Endothelial cell of umbilical vein (primary cell): ENCODE data around the gene CCP110. TPM values are rescaled to one million over a fixed set of nuclear protein-coding genes. Genes with fewer than 3 reads are reported as not detected.

Source experiments
- BruUV-seq: library from RNA; stranded (reverse); fragments of 400-500 nt; replicated peaks from 2 replicates; lab custom pipeline; 2021; lab: Mats Ljungman, UMichigan
- CTCF ChIA-PET: fragments of 300-600, 350-600 bp; sonication (Branson Sonifier 250); formaldehyde crosslinking; loops from one replicate; lab custom pipeline; 2021; ENCODE audit warnings: antibody characterized with exemption, inconsistent platforms; lab: Charles Lee
- POLR2A ChIA-PET: fragments of 300-600, 350-600 bp; sonication (Branson Sonifier 250); formaldehyde crosslinking; loops from one replicate; lab custom pipeline; 2021; ENCODE audit warnings: antibody characterized with exemption, inconsistent platforms; lab: Charles Lee
- DNase-seq: peaks from one replicate; pipeline ENCODE4 v3.0.0-alpha.2; 2011; ENCODE audit warnings: low read depth, low spot score
- FAIRE-seq: peaks from 2 replicates; lab custom pipeline; 2011; peaks lifted over from hg19 to GRCh38; lab: Jason Lieb, UNC
- H2AFZ ChIP-seq: 2 replicates; pipeline ENCODE4 v1.6.0; 2012; ENCODE audit warnings: low read depth, low read length, control low read depth, inconsistent platforms
- H3K27ac ChIP-seq: 2 replicates; pipeline ENCODE4 v1.5.1; 2011; ENCODE audit warnings: low read depth, mild to moderate bottlenecking, control low read depth, low read length, moderate library complexity; ENCODE audit not compliant: insufficient read depth
- H3K27me3 ChIP-seq, 2 experiments: 2 replicates each; pipeline versions ENCODE4 v1.6.0 to v1.6.1; 2011; ENCODE audit warnings: low read length in 2 of 2, mixed read lengths in 1 of 2; ENCODE audit not compliant: control insufficient read depth in 2 of 2, insufficient read depth in 2 of 2
- H3K36me3 ChIP-seq, 2 experiments: 2 replicates in 1 of 2; 3 replicates in 1 of 2; pipeline ENCODE4 v1.5.1; 2011; ENCODE audit warnings: low read length in 2 of 2, mild to moderate bottlenecking in 1 of 2, moderate library complexity in 1 of 2; ENCODE audit not compliant: control insufficient read depth in 2 of 2, insufficient read depth in 2 of 2; ENCODE audit errors: extremely low read depth in 1 of 2
- H3K4me1 ChIP-seq: 3 replicates; pipeline ENCODE4 v1.5.1; 2011; ENCODE audit warnings: mild to moderate bottlenecking, low read length; ENCODE audit not compliant: control insufficient read depth, insufficient read depth; ENCODE audit errors: extremely low read depth
- H3K4me2 ChIP-seq: 2 replicates; pipeline ENCODE4 v1.6.1; 2011; ENCODE audit warnings: low read length, control low read depth, mixed read lengths; ENCODE audit not compliant: insufficient read depth
- H3K4me3 ChIP-seq, 3 experiments: fragments of 200-600 bp in 1 of 3; sonication (generic), shearing (Covaris generic) in 1 of 3; replicated peaks in 1 of 3; 2 replicates each; pipeline ENCODE4 v1.5.1; 2011 to 2016; ENCODE audit warnings: control low read depth in 3 of 3, low read length in 3 of 3, mild to moderate bottlenecking in 2 of 3, inconsistent platforms in 1 of 3, low read depth in 1 of 3, moderate library complexity in 1 of 3; ENCODE audit not compliant: insufficient read depth in 1 of 3
- H3K79me2 ChIP-seq: 2 replicates; pipeline ENCODE4 v1.6.0; 2012; ENCODE audit warnings: low read length, inconsistent platforms; ENCODE audit not compliant: control insufficient read depth, insufficient read depth
- H3K9ac ChIP-seq: replicated peaks from 2 replicates; pipeline ENCODE3; 2011; ENCODE audit warnings: low read length, control low read depth; ENCODE audit not compliant: insufficient read depth; ENCODE audit errors: extremely low read depth
- H3K9me1 ChIP-seq: replicated peaks from 3 replicates; pipeline ENCODE4 v1.6.0; 2011; ENCODE audit warnings: mild to moderate bottlenecking, low read length; ENCODE audit not compliant: control insufficient read depth, insufficient read depth; ENCODE audit errors: extremely low read depth
- H3K9me3 ChIP-seq: replicated peaks from 2 replicates; pipeline ENCODE4 v1.5.1; 2012; ENCODE audit warnings: low read length, inconsistent platforms; ENCODE audit not compliant: control insufficient read depth, insufficient read depth
- H4K20me1 ChIP-seq: replicated peaks from 2 replicates; pipeline ENCODE3; 2011; ENCODE audit warnings: mild to moderate bottlenecking, low read length; ENCODE audit not compliant: control insufficient read depth, insufficient read depth; ENCODE audit errors: extremely low read depth
- CTCF ChIP-seq, 2 donors: IDR thresholded peaks; 1 replicate in 1 of 2; 2 replicates in 1 of 2; pipeline ENCODE4 v1.5.1; 2011; ENCODE audit warnings: low read length in 2 of 2, mild to moderate bottlenecking in 2 of 2, moderate library complexity in 2 of 2, control low read depth in 1 of 2, inconsistent platforms in 1 of 2, low read depth in 1 of 2; ENCODE audit not compliant: insufficient read depth in 1 of 2; ENCODE audit errors: extremely low read depth in 1 of 2
- EZH2 ChIP-seq: IDR thresholded peaks from 2 replicates; pipeline ENCODE4 v1.6.1; 2012; ENCODE audit warnings: borderline replicate concordance, low read depth, mild to moderate bottlenecking, moderate library complexity, low read length, inconsistent platforms; ENCODE audit not compliant: severe bottlenecking
- FOS ChIP-seq: IDR thresholded peaks from 2 replicates; pipeline ENCODE4 v1.6.1; 2011; ENCODE audit warnings: mild to moderate bottlenecking, low read length, moderate library complexity, borderline replicate concordance; ENCODE audit not compliant: insufficient read depth
- GATA2 ChIP-seq: IDR thresholded peaks from 2 replicates; pipeline ENCODE4 v1.7.0; 2011; ENCODE audit warnings: low read depth, mild to moderate bottlenecking, moderate library complexity, mixed read lengths, low read length; ENCODE audit not compliant: insufficient read length, insufficient read depth
- JUN ChIP-seq: IDR thresholded peaks from 2 replicates; pipeline ENCODE4 v1.6.1; 2011; ENCODE audit warnings: borderline replicate concordance, low read depth; ENCODE audit not compliant: insufficient read length, insufficient read depth
- MAX ChIP-seq: IDR thresholded peaks from 2 replicates; pipeline ENCODE4 v1.6.1; 2011; ENCODE audit not compliant: insufficient read depth, insufficient read length
- MYC ChIP-seq: IDR thresholded peaks from one replicate; pipeline ENCODE4 v1.6.1; 2011; ENCODE audit warnings: mild to moderate bottlenecking, low read depth, low read length
- POLR2A ChIP-seq: IDR thresholded peaks from 2 replicates; pipeline ENCODE4 v1.6.1; 2012; ENCODE audit warnings: low read depth, mild to moderate bottlenecking, control low read depth, low read length
- POLR2AphosphoS5 ChIP-seq: IDR thresholded peaks from 2 replicates; pipeline ENCODE4 v1.6.1; 2012; ENCODE audit warnings: low read depth, mild to moderate bottlenecking, control low read depth, low read length, moderate library complexity; ENCODE audit not compliant: insufficient read depth
- dilution Hi-C: fragments of 300-500 bp; cut with MboI; formaldehyde crosslinking; loops from one replicate; pipeline ENCODE4 v1.15.0; 2019; ENCODE audit warnings: low sequenced_read_pairs; ENCODE audit not compliant: extremely low pct_ligation_motif_present
- intact Hi-C: fragments of 100-400 bp; cut with micrococcal nuclease; formaldehyde crosslinking; loops from one replicate; pipeline ENCODE4 v1.10.0; 2022
- polyA plus RNA-seq, 4 experiments: library from polyadenylated mRNA; depleted of rRNA in 3 of 4; stranded (reverse) in 3 of 4; unstranded in 1 of 4; fragments of >200 nt; gene quantifications; 2 replicates each; pipeline versions ENCODE4 v1.2.1 to v1.2.3, GENCODE V29; 2011 to 2012; ENCODE audit warnings: missing spikeins in 1 of 4
- total RNA-seq: library from RNA; stranded (reverse); gene quantifications from 2 replicates; pipeline ENCODE4 v1.2.3, GENCODE V29; 2021

CCP110 gene
- total and polyA plus RNA-seq, 2 donors (not counting 3 experiments of a cell fraction or from before 2014, with no cell fraction given): 3.7 to 16.5 TPM

GRCh38 chr16:19486051-19486450 is 37.7 kb upstream of the CCP110 start:
- TF ChIP-seq POLR2AphosphoS5 (no peak), GATA2 (no peak), FOS (no peak), EZH2 (no peak), CTCF (IDR thresholded peaks at IDR 0.05; ENCODE audit: extremely low read depth in 1 of 2, insufficient read depth in 1 of 2, low read depth in 1 of 2, low read length in 2 of 2) (no peak), POLR2A (no peak), MAX (no peak), JUN (no peak), MYC (no peak)
- FAIRE-seq (no peak), DNase-seq (no peak)
- Histone ChIP-seq H3K36me3 (no peaks in the 10 kb centered on the region), H3K9me1 (no peaks in the 10 kb centered on the region), H4K20me1 (no peaks in the 10 kb centered on the region), H3K27ac (no peak overlapping the region), H2AFZ (no peak overlapping the region), H3K9me3 (no peaks in the 10 kb centered on the region), H3K27me3 (no peaks in the 10 kb centered on the region), H3K4me2 (no peak overlapping the region), H3K4me3 (no peak overlapping the region), H3K79me2 (no peaks in the 10 kb centered on the region), H3K9ac (no peak overlapping the region), H3K4me1 (no peaks in the 10 kb centered on the region)
- no TSS peak for BruUV-seq
- ChIA-PET CTCF (no interaction called here), POLR2A (no interaction called here)
- intact Hi-C loops: no loop called here
- dilution Hi-C loops: no loop called here
